A549 treated with CORT108297 at 1 μM for 4 hours (cell line): ENCODE data around the gene AJAP1. TPM values are rescaled to one million over a fixed set of nuclear protein-coding genes. Genes with fewer than 3 reads are reported as not detected.

Experiments
- total RNA-seq: library from RNA; stranded (reverse); fragments of 200-300 nt; extraction: Qiagen RNA extraction; gene quantifications from 5 replicates; pipeline ENCODE4 v1.2.3, GENCODE V29; 2022

The AJAP1 gene, protein sequence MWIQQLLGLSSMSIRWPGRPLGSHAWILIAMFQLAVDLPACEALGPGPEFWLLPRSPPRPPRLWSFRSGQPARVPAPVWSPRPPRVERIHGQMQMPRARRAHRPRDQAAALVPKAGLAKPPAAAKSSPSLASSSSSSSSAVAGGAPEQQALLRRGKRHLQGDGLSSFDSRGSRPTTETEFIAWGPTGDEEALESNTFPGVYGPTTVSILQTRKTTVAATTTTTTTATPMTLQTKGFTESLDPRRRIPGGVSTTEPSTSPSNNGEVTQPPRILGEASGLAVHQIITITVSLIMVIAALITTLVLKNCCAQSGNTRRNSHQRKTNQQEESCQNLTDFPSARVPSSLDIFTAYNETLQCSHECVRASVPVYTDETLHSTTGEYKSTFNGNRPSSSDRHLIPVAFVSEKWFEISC
- 0.01 to 0.02 TPM in 2 of 5 replicates, not detected in the others for total RNA-seq

DNA sequence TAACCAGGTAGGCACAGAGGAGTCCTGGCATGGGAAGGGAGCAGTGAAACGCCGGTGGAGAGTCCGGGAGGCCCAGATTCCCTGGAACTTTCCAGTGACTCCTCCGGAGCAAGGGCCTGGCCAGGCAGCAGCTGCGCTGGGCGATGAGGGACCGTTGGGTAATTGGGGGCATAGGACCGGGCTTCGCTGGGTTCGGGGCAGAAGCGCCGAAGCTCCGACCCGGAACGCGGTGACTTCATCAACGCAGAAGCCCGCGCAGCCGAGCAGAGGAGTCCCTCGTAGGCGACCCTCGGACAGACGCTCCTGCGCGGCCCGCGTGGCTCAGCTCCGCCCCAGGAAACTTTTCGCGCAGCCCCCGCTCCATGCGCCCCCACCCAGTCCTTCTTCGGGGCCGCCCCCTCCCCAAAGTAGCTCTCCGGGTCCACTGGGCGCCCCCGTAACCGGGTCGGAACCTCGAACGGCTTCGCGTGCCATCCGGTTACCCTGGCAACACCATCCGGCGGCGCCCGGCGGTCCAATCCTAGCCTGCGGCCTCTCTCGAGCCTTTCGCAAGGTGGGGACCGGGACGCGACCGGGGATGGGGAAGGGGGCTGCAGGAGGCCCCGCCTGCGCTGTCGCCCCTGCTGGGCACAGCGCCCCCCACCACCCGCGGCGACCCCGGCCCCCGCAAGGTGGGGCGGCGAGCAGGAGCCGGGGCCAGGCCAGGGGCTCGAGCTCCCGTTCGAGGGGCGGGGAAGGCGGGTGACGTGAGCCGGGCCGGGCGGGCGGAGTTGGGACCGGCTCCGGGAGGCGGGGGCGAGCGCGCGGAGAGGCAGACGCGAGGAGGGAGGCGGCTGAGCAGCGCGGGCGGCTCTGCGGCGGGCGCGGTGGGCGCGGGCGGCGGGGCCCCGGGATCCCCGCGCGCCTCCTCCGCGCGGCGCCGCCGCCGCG is at the start of gene AJAP1:
AJAP1 (plus strand) TSS at position 814 of the 930 bp plus-strand sequence. CDS start 817 bp downstream, outside the sequence.

